ENCODE measurements around the gene GRID2.

Gene GRID2

DNA sequence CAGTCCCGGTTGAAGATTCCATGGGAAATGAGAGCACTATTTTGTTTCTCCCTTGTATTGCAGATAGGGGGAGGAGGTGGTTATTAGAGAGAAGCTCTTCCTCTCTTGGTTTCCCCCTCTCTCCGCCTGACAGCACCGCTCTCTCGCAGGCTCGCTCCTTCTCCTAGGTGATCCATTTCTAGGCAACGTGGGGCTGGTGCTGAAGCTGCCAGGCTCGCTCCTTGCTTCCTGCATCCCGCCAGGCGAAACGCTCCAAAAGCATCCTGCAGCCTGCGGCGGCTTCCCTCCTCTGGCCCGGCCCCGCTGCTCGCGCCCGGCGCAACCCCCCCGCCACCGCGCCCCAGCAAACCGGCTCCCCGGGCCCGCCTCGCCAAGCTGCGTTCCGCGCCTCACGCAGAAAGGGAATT, at the start of gene GRID2:
Gene GRID2, plus strand, starts transcription at position 346 of the 407 bp plus-strand sequence.
- no peak for ATAC-seq
- no peak for DNase-seq (ENCODE audit: low spot score in 2 of 2)
- H3K27ac Mint-ChIP-seq: no peak within 1 kb of the TSS

GRCh38 chr4:92253986-92254671, 49.6 kb upstream of the GRID2 start:
- no peaks in the 10 kb centered on the region for H3K4me1 Mint-ChIP-seq

More for the DNA sequence above, at the start of gene GRID2:
- no peaks in the 10 kb centered on the region for H3K4me1 Mint-ChIP-seq
- H3K36me3 Mint-ChIP-seq: no peaks in the 10 kb centered on the region
- H3K4me3 Mint-ChIP-seq: no peak within 1 kb of the TSS
- peaks cover 4% of the 10 kb centered on the region for H3K9me3 Mint-ChIP-seq

DNA sequence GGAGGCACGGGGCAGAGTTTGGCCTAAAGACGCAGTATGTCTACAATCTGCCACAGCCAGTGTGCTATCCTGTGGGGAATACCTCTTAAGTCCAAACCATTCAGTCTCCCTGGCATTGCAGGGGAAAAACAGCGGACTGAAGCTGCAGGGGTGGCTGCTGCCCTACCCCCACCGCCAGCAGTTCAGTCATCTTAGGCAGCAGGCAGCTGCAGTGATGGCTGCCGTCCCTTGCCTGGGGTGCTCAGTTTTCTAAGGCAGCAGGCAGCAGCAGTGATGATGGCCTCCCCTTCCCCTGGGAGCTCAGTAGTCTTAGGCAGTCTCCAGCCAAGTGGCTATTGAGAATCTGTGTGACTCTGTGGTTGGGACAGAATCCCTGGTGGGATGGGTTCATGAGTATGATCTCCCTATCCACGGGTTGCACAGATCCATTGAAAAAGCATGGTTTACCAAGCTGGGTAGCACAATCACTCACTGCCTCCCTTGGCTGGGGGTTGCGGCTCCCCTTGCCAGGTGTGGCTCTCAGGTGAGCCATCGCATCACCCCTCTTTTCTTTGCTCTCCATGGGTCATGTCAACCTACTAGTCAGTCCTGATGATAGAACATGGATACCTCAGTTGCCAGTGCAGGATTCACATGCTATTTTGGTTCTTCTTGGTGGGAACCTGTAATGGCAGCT, 48.9 kb upstream of the GRID2 start:
- Mint-ChIP-seq H3K9me3 (peaks cover 21% of the 10 kb centered on the region), H3K27ac (no peak overlapping the region), H3K36me3 (no peaks in the 10 kb centered on the region), H3K4me3 (no peak overlapping the region), H3K4me1 (no peaks in the 10 kb centered on the region)
- no peak for DNase-seq (ENCODE audit: low spot score in 2 of 2)
- ATAC-seq: no peak

More at GRCh38 chr4:92253986-92254671, 49.6 kb upstream of the GRID2 start:
- Mint-ChIP-seq H3K4me3 (no peak overlapping the region), H3K9me3 (peaks cover 18% of the 10 kb centered on the region), H3K36me3 (no peaks in the 10 kb centered on the region), H3K27ac (no peak overlapping the region)
- ATAC-seq: no peak
- DNase-seq (ENCODE audit: low spot score in 2 of 2): no peak

DNA sequence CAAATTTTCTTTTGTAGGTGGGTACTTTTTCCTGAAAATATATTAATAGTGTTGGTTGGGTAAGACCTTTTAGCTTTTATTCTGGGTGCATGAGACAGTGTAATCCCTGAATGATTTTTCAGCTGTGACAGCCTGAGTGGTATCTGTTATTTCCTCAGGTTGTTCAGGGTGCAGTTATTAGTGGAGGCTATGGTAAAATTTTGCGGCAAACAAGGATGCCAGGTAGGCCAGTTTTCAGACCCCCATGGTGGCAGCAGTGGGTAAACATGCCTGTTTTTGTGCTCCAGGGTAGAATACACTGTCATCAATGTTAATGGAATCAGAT, 47.9 kb upstream of the GRID2 start:
- ATAC-seq (no peak), DNase-seq (ENCODE audit: low spot score in 2 of 2) (no peak)
- H3K4me3 Mint-ChIP-seq: no peak overlapping the region
- H3K36me3 Mint-ChIP-seq: no peaks in the 10 kb centered on the region
- H3K27ac Mint-ChIP-seq: no peak overlapping the region
- peaks cover 19% of the 10 kb centered on the region for H3K9me3 Mint-ChIP-seq
- H3K4me1 Mint-ChIP-seq: no peaks in the 10 kb centered on the region

- Mint-ChIP-seq H3K27ac (no peak overlapping the region), H3K36me3 (no peaks in the 10 kb centered on the region), H3K4me1 (no peaks in the 10 kb centered on the region), H3K4me3 (no peak overlapping the region), H3K9me3 (peaks cover 12% of the 10 kb centered on the region)
- ATAC-seq (no peak), DNase-seq (ENCODE audit: low spot score in 2 of 2) (no peak)
These were observed 45.6 kb upstream of the GRID2 start for GRCh38 chr4:92257931-92258857.

DNA sequence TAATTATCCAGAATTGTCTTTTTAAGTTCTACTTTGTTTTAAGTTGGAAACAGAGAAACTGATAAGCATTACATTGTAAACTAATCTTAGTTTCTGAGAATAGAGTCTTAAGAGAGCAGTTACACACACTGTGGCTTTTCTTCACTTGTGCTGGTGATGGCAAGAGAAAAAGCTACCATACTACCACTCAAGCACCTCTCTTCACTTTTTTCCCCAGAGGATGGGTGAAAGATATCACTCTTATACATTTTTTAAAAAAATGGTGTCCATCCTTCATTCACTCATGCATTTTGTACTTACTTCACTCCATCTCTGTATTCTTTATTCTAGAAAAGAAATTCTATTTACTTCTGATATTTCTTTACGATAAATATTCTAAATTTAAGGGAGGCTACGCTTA, 42.5 kb upstream of the GRID2 start:
- no peak for DNase-seq (ENCODE audit: low spot score in 2 of 2)
- ATAC-seq: no peak

DNA sequence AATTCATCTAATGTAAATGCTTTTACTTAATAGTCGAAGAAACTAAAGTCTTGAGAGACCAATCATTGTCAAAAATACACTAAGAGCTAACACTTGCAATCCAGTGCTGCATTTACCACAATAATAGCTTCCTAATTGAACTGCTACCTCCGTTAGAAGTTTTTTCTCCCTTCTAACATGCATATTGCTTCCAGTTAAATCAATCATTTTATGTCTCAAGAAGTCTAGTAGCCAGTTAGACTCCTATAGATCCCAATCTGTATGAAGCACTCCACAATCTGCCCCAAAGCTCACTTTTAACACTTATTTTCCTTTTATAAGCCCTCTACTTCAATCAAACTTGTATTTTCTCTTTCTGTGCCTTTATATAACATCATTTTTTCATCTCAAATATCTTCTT, 41.4 kb upstream of the GRID2 start:
- Mint-ChIP-seq H3K36me3 (no peaks in the 10 kb centered on the region), H3K9me3 (peaks cover 6% of the 10 kb centered on the region), H3K27ac (no peak overlapping the region), H3K4me1 (no peaks in the 10 kb centered on the region), H3K4me3 (no peak overlapping the region)
- ATAC-seq: no peak
- no peak for DNase-seq (ENCODE audit: low spot score in 2 of 2)

More for the DNA sequence above, 42.5 kb upstream of the GRID2 start:
- no peak overlapping the region for H3K27ac Mint-ChIP-seq
- no peaks in the 10 kb centered on the region for H3K36me3 Mint-ChIP-seq
- no peak overlapping the region for H3K4me3 Mint-ChIP-seq
- peaks cover 9% of the 10 kb centered on the region for H3K9me3 Mint-ChIP-seq
- H3K4me1 Mint-ChIP-seq: no peaks in the 10 kb centered on the region

DNA sequence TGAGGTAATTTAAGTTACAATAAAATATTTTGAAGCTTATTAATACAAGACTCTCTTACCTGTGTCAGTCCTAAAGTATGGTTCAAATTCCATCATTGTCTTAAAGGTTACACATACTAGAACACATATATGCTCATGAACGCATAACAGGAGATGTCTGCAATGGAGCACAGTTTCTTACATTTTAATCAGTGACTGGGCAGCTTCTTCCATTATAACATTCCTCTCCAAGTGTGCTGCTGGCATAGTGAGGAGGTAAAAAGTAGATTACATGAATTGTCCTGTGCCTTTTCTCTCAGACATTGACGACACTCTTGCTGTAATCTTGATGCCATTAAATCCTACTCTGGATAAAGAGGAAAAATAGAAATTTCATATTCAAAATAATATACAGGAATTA, 40.8 kb upstream of the GRID2 start:
- ATAC-seq: no peak

GRCh38 chr4:92263575-92263974, 40.2 kb upstream of the GRID2 start:
- ATAC-seq (no peak), DNase-seq (ENCODE audit: low spot score in 2 of 2) (no peak)
- Mint-ChIP-seq H3K27ac (no peak overlapping the region), H3K36me3 (no peaks in the 10 kb centered on the region), H3K9me3 (peaks cover 6% of the 10 kb centered on the region), H3K4me1 (no peaks in the 10 kb centered on the region), H3K4me3 (no peak overlapping the region)

More for the DNA sequence above, 40.8 kb upstream of the GRID2 start:
- Mint-ChIP-seq H3K9me3 (peaks cover 6% of the 10 kb centered on the region), H3K36me3 (no peaks in the 10 kb centered on the region), H3K4me1 (no peaks in the 10 kb centered on the region), H3K4me3 (no peak overlapping the region), H3K27ac (no peak overlapping the region)
- no peak for DNase-seq (ENCODE audit: low spot score in 2 of 2)

DNA sequence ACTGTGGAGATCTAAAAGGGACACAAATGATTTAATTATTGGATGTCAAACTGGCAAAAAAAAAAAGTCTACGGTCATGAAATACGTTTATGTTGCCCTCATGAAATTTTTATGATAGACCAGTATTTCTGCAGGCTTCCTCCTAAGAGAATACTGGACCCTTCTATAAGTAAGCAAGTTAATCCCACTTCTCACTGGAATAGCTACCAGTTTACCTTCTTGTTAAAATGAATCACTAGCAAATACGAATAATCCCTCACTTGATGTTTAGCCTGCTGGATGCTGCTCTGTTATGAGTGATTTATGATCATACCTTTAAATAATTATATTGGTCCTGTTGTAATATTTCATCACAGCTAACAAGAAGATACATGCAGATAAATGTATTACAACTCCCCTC, 39.6 kb upstream of the GRID2 start:
- H3K27ac Mint-ChIP-seq: no peak overlapping the region
- H3K4me1 Mint-ChIP-seq: no peaks in the 10 kb centered on the region
- H3K4me3 Mint-ChIP-seq: no peak overlapping the region
- no peaks in the 10 kb centered on the region for H3K36me3 Mint-ChIP-seq
- no peak for DNase-seq (ENCODE audit: low spot score in 2 of 2)
- ATAC-seq: no peak
- peaks cover 6% of the 10 kb centered on the region for H3K9me3 Mint-ChIP-seq

DNA sequence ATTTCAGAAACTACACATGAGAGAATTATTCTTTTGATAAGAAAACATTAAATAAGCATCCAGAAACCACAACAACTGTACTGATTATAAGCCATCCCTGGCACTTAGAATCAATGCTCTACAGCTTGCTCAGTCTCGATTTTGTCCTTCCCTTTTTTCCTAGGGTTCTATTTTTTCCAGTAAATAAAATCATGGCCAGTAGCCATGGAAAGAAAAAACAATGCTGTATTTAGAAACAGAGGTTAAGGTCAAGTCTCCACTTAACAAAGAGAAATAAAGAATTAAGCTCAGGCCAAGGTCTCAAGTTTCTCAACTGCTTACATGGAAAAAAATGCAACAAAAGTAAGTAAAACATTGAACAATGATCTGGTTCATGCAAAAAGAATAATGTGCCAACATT, 38.7 kb upstream of the GRID2 start:
- no peak overlapping the region for H3K27ac Mint-ChIP-seq
- H3K4me3 Mint-ChIP-seq: no peak overlapping the region
- no peak for DNase-seq (ENCODE audit: low spot score in 2 of 2)
- no peak for ATAC-seq
- no peaks in the 10 kb centered on the region for H3K36me3 Mint-ChIP-seq
- no peaks in the 10 kb centered on the region for H3K4me1 Mint-ChIP-seq
- peaks cover 2% of the 10 kb centered on the region for H3K9me3 Mint-ChIP-seq

DNA sequence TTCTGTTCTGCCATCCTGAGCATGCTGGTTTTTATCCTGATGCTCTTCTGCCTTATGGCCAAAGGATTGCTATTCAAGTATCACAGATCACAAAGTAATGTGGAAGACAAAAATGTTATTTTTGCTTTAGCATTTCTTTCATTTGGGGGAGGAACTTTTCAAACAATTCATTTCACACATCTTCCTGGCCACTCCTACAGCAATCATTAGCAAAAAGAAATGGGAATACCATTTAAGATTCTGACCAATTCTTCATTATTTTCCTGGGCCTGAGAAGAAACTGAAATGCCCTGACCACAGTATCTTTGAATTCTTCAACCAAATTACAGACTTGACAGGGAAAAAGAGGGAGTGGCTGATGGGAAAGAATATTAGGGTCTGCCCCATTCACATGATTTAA, 38.0 kb upstream of the GRID2 start:
- peaks cover 6% of the 10 kb centered on the region for H3K9me3 Mint-ChIP-seq
- ATAC-seq: no peak
- H3K4me1 Mint-ChIP-seq: no peaks in the 10 kb centered on the region
- no peak overlapping the region for H3K27ac Mint-ChIP-seq
- H3K36me3 Mint-ChIP-seq: no peaks in the 10 kb centered on the region
- no peak overlapping the region for H3K4me3 Mint-ChIP-seq
- DNase-seq (ENCODE audit: low spot score in 2 of 2): no peak

DNA sequence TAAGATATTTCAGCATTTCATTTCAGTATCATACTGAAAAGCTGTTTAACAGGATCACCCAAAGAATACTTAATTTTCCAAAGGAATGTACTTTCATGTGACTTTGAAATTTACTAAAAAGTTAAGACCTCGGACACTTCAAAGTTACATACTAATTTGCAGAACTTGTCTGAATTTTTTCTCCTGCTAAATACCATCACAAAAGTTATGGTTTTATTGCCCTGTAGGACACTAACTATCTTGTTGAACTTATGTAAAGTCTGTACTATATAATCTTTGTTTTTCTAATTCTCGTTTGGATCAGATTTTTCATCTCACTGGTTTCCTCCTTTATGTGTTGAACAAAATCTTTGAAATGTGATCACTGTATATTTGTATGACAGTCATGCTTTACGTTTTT, 37.2 kb upstream of the GRID2 start:
- H3K4me3 Mint-ChIP-seq: no peak overlapping the region
- H3K4me1 Mint-ChIP-seq: no peaks in the 10 kb centered on the region
- DNase-seq (ENCODE audit: low spot score in 2 of 2) (no peak), ATAC-seq (no peak)
- H3K27ac Mint-ChIP-seq: no peak overlapping the region
- H3K9me3 Mint-ChIP-seq: peaks cover 6% of the 10 kb centered on the region
- no peaks in the 10 kb centered on the region for H3K36me3 Mint-ChIP-seq

- no peak for DNase-seq (ENCODE audit: low spot score in 2 of 2)
- H3K4me1 Mint-ChIP-seq: no peaks in the 10 kb centered on the region
- H3K36me3 Mint-ChIP-seq: no peaks in the 10 kb centered on the region
These were observed 35.1 kb upstream of the GRID2 start for GRCh38 chr4:92268642-92269041.

GRCh38 chr4:92270908-92271307, 32.9 kb upstream of the GRID2 start:
- no peak for DNase-seq (ENCODE audit: low spot score in 2 of 2)
- H3K36me3 Mint-ChIP-seq: no peaks in the 10 kb centered on the region
- H3K9me3 Mint-ChIP-seq: peaks cover 12% of the 10 kb centered on the region
- no peaks in the 10 kb centered on the region for H3K4me1 Mint-ChIP-seq
- H3K4me3 Mint-ChIP-seq: no peak overlapping the region
- H3K27ac Mint-ChIP-seq: no peak overlapping the region
- no peak for ATAC-seq

More at GRCh38 chr4:92268642-92269041, 35.1 kb upstream of the GRID2 start:
- ATAC-seq: no peak
- Mint-ChIP-seq H3K4me3 (no peak overlapping the region), H3K27ac (no peak overlapping the region), H3K9me3 (peaks cover 6% of the 10 kb centered on the region)
